ENCODE data around the gene NR6A1.

- no peak for TF ChIP-seq EZH2 (IDR thresholded peaks at IDR 0.05; ENCODE audit: low read depth, low read length, severe bottlenecking)
- no peak for TF ChIP-seq CTCF (IDR thresholded peaks at IDR 0.05; ENCODE audit: control extremely low read depth in 1 of 3, insufficient read depth in 1 of 3, low read depth in 1 of 3, low read length in 3 of 3)
- no peak for TF ChIP-seq POLR2AphosphoS5 (IDR thresholded peaks at IDR 0.05; ENCODE audit: low read depth, low read length)
- TF ChIP-seq BRCA1 (IDR thresholded peaks at IDR 0.05; ENCODE audit: low read depth, low read length): no peak
- no peak for TF ChIP-seq TBP (IDR thresholded peaks at IDR 0.05; ENCODE audit: low read depth, low read length)
- no peak for TF ChIP-seq BACH1 (IDR thresholded peaks at IDR 0.05; ENCODE audit: low read length)
- TF ChIP-seq SRF (IDR thresholded peaks at IDR 0.05; ENCODE audit: low read depth, low read length): no peak
- no peak for TF ChIP-seq GTF2F1 (IDR thresholded peaks at IDR 0.05; ENCODE audit: borderline replicate concordance, low read depth, low read length)
- TF ChIP-seq MAX (IDR thresholded peaks at IDR 0.05): no peak
- no peak for TF ChIP-seq ATF3 (IDR thresholded peaks at IDR 0.05; ENCODE audit: insufficient read depth, low read depth, low read length)
- no peak for TF ChIP-seq TAF1 (IDR thresholded peaks at IDR 0.05; ENCODE audit: low read depth, low read length)
- no peak for TF ChIP-seq POLR2A (IDR thresholded peaks at IDR 0.05; ENCODE audit: control extremely low read depth in 1 of 2, low read depth in 2 of 2, low read length in 2 of 2)
- TF ChIP-seq EGR1 (IDR thresholded peaks at IDR 0.05; ENCODE audit: borderline replicate concordance, low read depth, low read length): no peak
These were observed 263.2 kb downstream of the NR6A1 start for GRCh38 chr9:124507880-124508423.

Measured in H1 (cell line).